ENCODE measurements around the gene MEN1. TPM values are rescaled to one million over a fixed set of nuclear protein-coding genes. Genes with fewer than 3 reads are reported as not detected.

MEN1 gene
- total RNA-seq, 4 donors from 2014 or later = 3.8 to 26.2 (median 14.9) TPM

DNA sequence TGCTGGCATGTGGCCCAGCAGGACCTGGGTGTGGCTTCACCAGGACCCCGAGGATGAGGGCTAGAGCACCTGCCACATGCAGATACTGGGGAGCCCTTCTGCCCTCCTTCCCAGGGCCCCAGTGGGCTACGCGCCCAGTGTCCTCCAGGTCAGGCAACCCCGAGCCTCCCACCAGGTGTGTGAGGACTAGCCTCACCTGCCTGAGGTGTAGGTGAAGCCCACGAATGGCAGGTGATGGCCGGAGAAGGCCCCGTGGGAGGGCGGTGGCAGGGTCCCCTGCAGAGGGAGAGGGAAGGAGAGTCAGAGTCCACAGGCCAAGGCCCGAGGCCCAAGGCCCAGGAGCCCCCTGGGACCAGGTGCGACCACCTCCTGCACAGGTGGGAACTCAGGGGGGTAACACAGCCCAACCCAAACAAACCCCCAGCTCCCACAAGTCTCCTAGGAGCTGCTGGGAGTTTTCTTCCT, 27.6 kb upstream of the MEN1 start:
- no peaks in the 10 kb centered on the region for H3K36me3 ChIP-seq
- no peaks in the 10 kb centered on the region for H3K27me3 ChIP-seq
- intact Hi-C loops (cut with DNase I; ENCODE audit: low total_unique reads) = no loop called here
- TF ChIP-seq CTCF (IDR thresholded peaks at IDR 0.05) = no peak
- no peak for TF ChIP-seq POLR2A (IDR thresholded peaks at IDR 0.05)
- no peak for DNase-seq
- no peak overlapping the region for H3K27ac ChIP-seq
- H3K9me3 ChIP-seq = no peaks in the 10 kb centered on the region
- no peaks in the 10 kb centered on the region for H3K4me1 ChIP-seq
- no peak overlapping the region for H3K4me3 ChIP-seq

GRCh38 chr11:64836448-64837072, 26.2 kb upstream of the MEN1 start:
- H3K4me1 ChIP-seq = no peaks in the 10 kb centered on the region
- H3K27ac ChIP-seq = no peak overlapping the region
- H3K4me3 ChIP-seq = no peak overlapping the region
- no peaks in the 10 kb centered on the region for H3K27me3 ChIP-seq
- TF ChIP-seq POLR2A (IDR thresholded peaks at IDR 0.05) = no peak
- no peak for TF ChIP-seq CTCF (IDR thresholded peaks at IDR 0.05)
- H3K36me3 ChIP-seq = no peaks in the 10 kb centered on the region
- no peak for DNase-seq
- no peaks in the 10 kb centered on the region for H3K9me3 ChIP-seq
- intact Hi-C loops (cut with DNase I; ENCODE audit: low total_unique reads) = no loop called here

GRCh38 chr11:64835616-64836447, 25.5 kb upstream of the MEN1 start:
- DNase-seq = no peak
- H3K36me3 ChIP-seq = no peaks in the 10 kb centered on the region
- no peaks in the 10 kb centered on the region for H3K27me3 ChIP-seq
- H3K4me1 ChIP-seq = no peaks in the 10 kb centered on the region
- no peak overlapping the region for H3K27ac ChIP-seq
- intact Hi-C loops (cut with DNase I; ENCODE audit: low total_unique reads) = no loop called here
- TF ChIP-seq POLR2A (IDR thresholded peaks at IDR 0.05) = no peak
- TF ChIP-seq CTCF (IDR thresholded peaks at IDR 0.05) = no peak
- no peak overlapping the region for H3K4me3 ChIP-seq
- H3K9me3 ChIP-seq = no peaks in the 10 kb centered on the region

DNA sequence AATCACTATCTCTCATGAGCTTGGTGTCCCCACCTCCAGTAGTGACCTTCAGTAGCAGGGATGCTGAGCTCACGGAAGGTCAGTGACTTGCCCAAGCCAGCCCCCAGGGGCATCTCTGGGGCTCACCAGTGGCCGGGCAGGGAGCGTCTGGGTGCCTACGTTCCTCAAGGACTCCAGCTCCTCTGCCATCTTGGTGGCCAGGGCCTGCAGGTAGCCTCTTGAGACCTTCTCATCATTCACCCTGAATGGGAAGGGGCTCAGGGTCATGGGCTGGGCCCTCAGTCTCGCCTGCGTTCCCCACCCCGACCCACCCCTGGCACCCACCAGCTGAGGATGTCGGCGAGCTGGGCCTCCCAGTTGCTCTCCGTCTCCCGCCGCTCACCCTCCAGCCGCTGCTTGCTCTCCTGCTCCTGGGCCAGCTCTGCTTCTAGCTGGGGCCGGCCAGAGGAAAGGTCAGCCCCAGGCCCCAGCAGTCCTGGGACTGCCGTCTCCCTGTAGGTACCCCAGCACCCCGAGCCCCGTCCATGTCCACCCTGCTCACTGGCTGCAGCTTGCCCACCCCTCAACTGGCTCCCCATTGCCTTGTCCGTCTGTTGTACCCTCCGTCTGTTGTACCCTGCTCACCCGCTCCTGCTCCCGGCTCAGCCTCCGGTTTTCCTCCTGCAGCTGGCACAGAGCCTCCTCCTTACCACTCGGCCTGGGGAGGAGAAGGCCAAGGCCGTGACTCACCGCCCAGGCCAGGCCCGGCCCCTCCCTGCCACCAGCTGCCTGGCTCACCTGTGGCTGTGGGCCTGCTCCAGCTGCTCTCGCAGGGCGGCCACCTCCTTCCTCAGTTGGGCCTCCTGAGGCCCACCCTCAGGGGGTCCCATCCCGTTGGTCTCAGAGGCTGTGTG, 24.6 kb upstream of the MEN1 start:
- TF ChIP-seq CTCF (IDR thresholded peaks at IDR 0.05) (no peak), POLR2A (IDR thresholded peaks at IDR 0.05) (no peak)
- DNase-seq = no peak
- intact Hi-C loops (cut with DNase I; ENCODE audit: low total_unique reads) = no loop called here
- H3K4me3 ChIP-seq = no peak overlapping the region
- no peaks in the 10 kb centered on the region for H3K36me3 ChIP-seq
- no peaks in the 10 kb centered on the region for H3K4me1 ChIP-seq
- no peak overlapping the region for H3K27ac ChIP-seq
- no peaks in the 10 kb centered on the region for H3K27me3 ChIP-seq
- H3K9me3 ChIP-seq = no peaks in the 10 kb centered on the region
